Gastroesophageal sphincter (tissue), 4 donors: ENCODE results near the gene IVL. TPM values are rescaled to one million over a fixed set of nuclear protein-coding genes. Genes with fewer than 3 reads are reported as not detected.

Experiments
- ATAC-seq: fragments of 150-250 bp; one replicate; pipeline ENCODE4 v1.9.1; 2016; ENCODE audit warnings: mild to moderate bottlenecking, moderate library complexity
- H3K27ac ChIP-seq, 4 donors: fragments of 200-600 bp; sonication (generic) in 3 of 4; 1 replicate in 3 of 4; 2 replicates in 1 of 4; pipeline ENCODE4 v1.5.1; 2016 to 2019
- H3K27me3 ChIP-seq: fragments of 200-600 bp; sonication (generic); one replicate; pipeline ENCODE4 v1.5.1; 2019
- H3K36me3 ChIP-seq, 2 donors: fragments of 200-600 bp; sonication (generic); one replicate each; pipeline ENCODE4 v1.5.1; 2019; ENCODE audit warnings: control low read depth in 1 of 2
- H3K4me1 ChIP-seq, 3 donors: fragments of 200-600 bp; sonication (generic); 1 replicate in 2 of 3; 2 replicates in 1 of 3; pipeline ENCODE4 v1.5.1; 2016 to 2019; ENCODE audit warnings: control low read depth in 2 of 3
- H3K4me3 ChIP-seq, 2 donors: fragments of 200-600 bp; sonication (generic); one replicate each; pipeline ENCODE4 v1.5.1; 2019; ENCODE audit warnings: mild to moderate bottlenecking in 1 of 2, moderate library complexity in 1 of 2
- H3K9me3 ChIP-seq, 3 donors: fragments of 200-600 bp; sonication (generic); one replicate each; pipeline ENCODE4 v1.5.1; 2017 to 2019; ENCODE audit warnings: control low read depth in 2 of 3
- CTCF ChIP-seq, 4 experiments: fragments of 200-600 bp in 2 of 4; fragments of 450-650 bp in 2 of 4; sonication (generic) in 1 of 4; IDR thresholded peaks; one replicate each; pipeline ENCODE4 v1.5.1; 2017 to 2019; ENCODE audit warnings: antibody characterized with exemption in 4 of 4, mild to moderate bottlenecking in 2 of 4, moderate library complexity in 2 of 4
- EP300 ChIP-seq: sonication (generic); formaldehyde crosslinking; IDR thresholded peaks from one replicate; pipeline ENCODE4 v1.6.1; 2017; ENCODE audit warnings: antibody characterized with exemption, mild to moderate bottlenecking
- POLR2A ChIP-seq, 2 donors: fragments of 450-650 bp; IDR thresholded peaks; one replicate each; pipeline ENCODE4 v1.6.1; 2017; ENCODE audit warnings: antibody characterized with exemption in 2 of 2, mild to moderate bottlenecking in 2 of 2, moderate library complexity in 1 of 2
- POLR2AphosphoS5 ChIP-seq: sonication (generic); formaldehyde crosslinking; IDR thresholded peaks from one replicate; pipeline ENCODE4 v1.6.1; 2017; ENCODE audit warnings: antibody characterized with exemption
- WGBS, 2 donors: methylation state at CpG; one replicate each; pipeline ENCODE4 v1.1.5; 2018; ENCODE audit warnings: low coverage in 1 of 2; 5-methylcytosine and 5-hydroxymethylcytosine counted together
- total RNA-seq, 4 donors: library from RNA; depleted of rRNA; stranded (reverse); fragments of >200 nt; gene quantifications; one replicate each; pipeline ENCODE4 v1.1.0, GENCODE V29; 2016

IVL gene
- total RNA-seq, 4 donors from 2014 or later = 0.31 to 13.7 (median 1.1) TPM; not detected in 1

GRCh38 chr1:152960452-152961044 is 52.2 kb downstream of the IVL start:
- Histone ChIP-seq H3K27me3 (no peaks in the 10 kb centered on the region), H3K27ac (no peak overlapping the region), H3K4me1 (no peaks in the 10 kb centered on the region), H3K9me3 (no peaks in the 10 kb centered on the region), H3K4me3 (no peak overlapping the region), H3K36me3 (no peaks in the 10 kb centered on the region)
- no peak for ATAC-seq
- WGBS, 2 donors = 63 to 65% methylated on average over 3 to 5 of the region's 10 CpGs
- TF ChIP-seq EP300 (no peak), CTCF (IDR thresholded peaks at IDR 0.05) (no peak), POLR2A (IDR thresholded peaks at IDR 0.05) (no peak), POLR2AphosphoS5 (no peak)

Other genes starting within 250 kb of the IVL start
- gene LCE2D, start 245.2 kb upstream of the IVL start, total RNA-seq = not detected
- not detected for gene LCE2C, start 233.3 kb upstream of the IVL start, total RNA-seq
- not detected for gene LCE2B, start 222.4 kb upstream of the IVL start, total RNA-seq
- not detected for gene LCE2A, start 210.2 kb upstream of the IVL start, total RNA-seq
- not detected for gene LCE4A, start 200.4 kb upstream of the IVL start, total RNA-seq
- under 1 TPM in 1 of 4 donors, not detected in 3; 0.12 TPM for gene KPRP, start 150.5 kb upstream of the IVL start, total RNA-seq
- not detected for gene LCE1F, start 133.4 kb upstream of the IVL start, total RNA-seq
- gene LCE1E, start 122.3 kb upstream of the IVL start, total RNA-seq = under 1 TPM in 1 of 4 donors, not detected in 3; 0.39 TPM
- not detected for gene LCE1D, start 111.8 kb upstream of the IVL start, total RNA-seq
- gene LCE1C, start 101.9 kb upstream of the IVL start, total RNA-seq = not detected
- not detected for gene LCE1B, start 96.6 kb upstream of the IVL start, total RNA-seq
- not detected for gene LCE1A, start 81.1 kb upstream of the IVL start, total RNA-seq
- gene LCE6A, start 65.7 kb upstream of the IVL start, total RNA-seq = not detected
- not detected for gene LCE7A, start 48.5 kb upstream of the IVL start, total RNA-seq
- gene SMCP, start 30.2 kb upstream of the IVL start, total RNA-seq = not detected
- not detected for gene SPRR5, start 38.7 kb downstream of the IVL start, total RNA-seq
- not detected for gene SPRR4, start 62.1 kb downstream of the IVL start, total RNA-seq
- not detected for gene SPRR1A, start 75.5 kb downstream of the IVL start, total RNA-seq
- 100 to 1,000 TPM in 1 of 4 donors, 10 to 100 TPM in 2, 1 to 10 TPM in 1; 5.9 to 291 (median 21.5) TPM for gene SPRR3, start 93.2 kb downstream of the IVL start, total RNA-seq
- 10 to 100 TPM in 2 of 4 donors, not detected in 2; 15.1 to 30.0 TPM for gene SPRR1B, start 122.7 kb downstream of the IVL start, total RNA-seq
- 10 to 100 TPM in 2 of 4 donors, 1 to 10 TPM in 1, not detected in 1; 1.2 to 22.4 (median 10.6) TPM for gene SPRR2D, start 132.6 kb downstream of the IVL start, total RNA-seq
- 10 to 100 TPM in 2 of 4 donors, under 1 TPM in 1, not detected in 1; 0.67 to 59.3 (median 22.1) TPM for gene SPRR2A, start 149.0 kb downstream of the IVL start, total RNA-seq
- gene SPRR2B, start 163.1 kb downstream of the IVL start, total RNA-seq = not detected
- gene SPRR2E, start 186.0 kb downstream of the IVL start, total RNA-seq = 10 to 100 TPM in 2 of 4 donors, 1 to 10 TPM in 1, not detected in 1; 2.1 to 20.8 (median 13.5) TPM
- gene SPRR2F, start 205.0 kb downstream of the IVL start, total RNA-seq = 10 to 100 TPM in 1 of 4 donors, 1 to 10 TPM in 1, not detected in 2; 7.7 to 12.0 TPM
- gene SPRR2G, start 242.3 kb downstream of the IVL start, total RNA-seq = not detected